Gastroesophageal sphincter (tissue), 4 donors: Measurements from ENCODE around the gene MAP1B. TPM values are rescaled to one million over a fixed set of nuclear protein-coding genes. Genes with fewer than 3 reads are reported as not detected.

ENCODE experiments used
- ATAC-seq: fragments of 150-250 bp; one replicate; pipeline ENCODE4 v1.9.1; 2016; ENCODE audit warnings: mild to moderate bottlenecking, moderate library complexity
- H3K27ac ChIP-seq, 4 donors: fragments of 200-600 bp; sonication (generic) in 3 of 4; 1 replicate in 3 of 4; 2 replicates in 1 of 4; pipeline ENCODE4 v1.5.1; 2016 to 2019
- H3K27me3 ChIP-seq: fragments of 200-600 bp; sonication (generic); one replicate; pipeline ENCODE4 v1.5.1; 2019
- H3K36me3 ChIP-seq, 2 donors: fragments of 200-600 bp; sonication (generic); one replicate each; pipeline ENCODE4 v1.5.1; 2019; ENCODE audit warnings: control low read depth in 1 of 2
- H3K4me1 ChIP-seq, 3 donors: fragments of 200-600 bp; sonication (generic); 1 replicate in 2 of 3; 2 replicates in 1 of 3; pipeline ENCODE4 v1.5.1; 2016 to 2019; ENCODE audit warnings: control low read depth in 2 of 3
- H3K4me3 ChIP-seq, 2 donors: fragments of 200-600 bp; sonication (generic); one replicate each; pipeline ENCODE4 v1.5.1; 2019; ENCODE audit warnings: mild to moderate bottlenecking in 1 of 2, moderate library complexity in 1 of 2
- H3K9me3 ChIP-seq, 3 donors: fragments of 200-600 bp; sonication (generic); one replicate each; pipeline ENCODE4 v1.5.1; 2017 to 2019; ENCODE audit warnings: control low read depth in 2 of 3
- CTCF ChIP-seq, 4 experiments: fragments of 200-600 bp in 2 of 4; fragments of 450-650 bp in 2 of 4; sonication (generic) in 1 of 4; IDR thresholded peaks; one replicate each; pipeline ENCODE4 v1.5.1; 2017 to 2019; ENCODE audit warnings: antibody characterized with exemption in 4 of 4, mild to moderate bottlenecking in 2 of 4, moderate library complexity in 2 of 4
- EP300 ChIP-seq: sonication (generic); formaldehyde crosslinking; IDR thresholded peaks from one replicate; pipeline ENCODE4 v1.6.1; 2017; ENCODE audit warnings: antibody characterized with exemption, mild to moderate bottlenecking
- POLR2A ChIP-seq, 2 donors: fragments of 450-650 bp; IDR thresholded peaks; one replicate each; pipeline ENCODE4 v1.6.1; 2017; ENCODE audit warnings: antibody characterized with exemption in 2 of 2, mild to moderate bottlenecking in 2 of 2, moderate library complexity in 1 of 2
- POLR2AphosphoS5 ChIP-seq: sonication (generic); formaldehyde crosslinking; IDR thresholded peaks from one replicate; pipeline ENCODE4 v1.6.1; 2017; ENCODE audit warnings: antibody characterized with exemption
- WGBS, 2 donors: methylation state at CpG; one replicate each; pipeline ENCODE4 v1.1.5; 2018; ENCODE audit warnings: low coverage in 1 of 2; 5-methylcytosine and 5-hydroxymethylcytosine counted together
- total RNA-seq, 4 donors: library from RNA; depleted of rRNA; stranded (reverse); fragments of >200 nt; gene quantifications; one replicate each; pipeline ENCODE4 v1.1.0, GENCODE V29; 2016

The MAP1B gene
- total RNA-seq, 4 donors from 2014 or later, result 601 to 1,344 (median 738) TPM

- H3K4me1 ChIP-seq, result peaks cover 43 to 88% (median 47%) of the 10 kb centered on the region in 3 donors
These were observed 141.2 kb downstream of the MAP1B start for GRCh38 chr5:72248410-72248981.

GRCh38 chr5:72251386-72251785 is 144.1 kb downstream of the MAP1B start:
- WGBS, 2 donors, result 80 to 100% methylated on average over 1 of the region's 1 CpG
- Histone ChIP-seq H3K36me3 (no peaks in the 10 kb centered on the region), H3K9me3 (no peaks in the 10 kb centered on the region), H3K27ac (peak overlapping the region in 3 of 4 donors; percentile 22 to 47 (median 39)), H3K27me3 (no peaks in the 10 kb centered on the region), H3K4me3 (no peak overlapping the region), H3K4me1 (peaks cover 30 to 77% (median 32%) of the 10 kb centered on the region in 3 donors)
- TF ChIP-seq POLR2AphosphoS5 (no peak), EP300 (no peak), CTCF (IDR thresholded peaks at IDR 0.05) (no peak), POLR2A (IDR thresholded peaks at IDR 0.05) (no peak)
- no peak for ATAC-seq

More at GRCh38 chr5:72248410-72248981, 141.2 kb downstream of the MAP1B start:
- no peaks in the 10 kb centered on the region for H3K9me3 ChIP-seq
- TF ChIP-seq EP300, result no peak
- no peak for TF ChIP-seq CTCF (IDR thresholded peaks at IDR 0.05)
- no peak for TF ChIP-seq POLR2A (IDR thresholded peaks at IDR 0.05)
- TF ChIP-seq POLR2AphosphoS5, result peak; percentile 68
- WGBS, 2 donors, result 14 to 47% methylated on average over 2 of the region's 2 CpGs
- H3K36me3 ChIP-seq, result no peaks in the 10 kb centered on the region
- ATAC-seq, result peak; percentile 65
- no peak overlapping the region for H3K4me3 ChIP-seq
- H3K27me3 ChIP-seq, result no peaks in the 10 kb centered on the region
- H3K27ac ChIP-seq, result peak overlapping the region; percentile 71 to 95 (median 80)

- H3K4me1 ChIP-seq, result peaks cover 25 to 75% (median 27%) of the 10 kb centered on the region in 3 donors
- H3K36me3 ChIP-seq, result no peaks in the 10 kb centered on the region
- H3K27me3 ChIP-seq, result no peaks in the 10 kb centered on the region
- no peak overlapping the region for H3K4me3 ChIP-seq
- ATAC-seq, result no peak
- H3K9me3 ChIP-seq, result no peaks in the 10 kb centered on the region
- TF ChIP-seq POLR2AphosphoS5 (no peak), CTCF (IDR thresholded peaks at IDR 0.05) (no peak), EP300 (no peak)
- H3K27ac ChIP-seq, result peak overlapping the region in 2 of 4 donors; percentile 47
These were observed 144.7 kb downstream of the MAP1B start for GRCh38 chr5:72252008-72252407.

- no peak for TF ChIP-seq POLR2A (IDR thresholded peaks at IDR 0.05)
- TF ChIP-seq POLR2AphosphoS5, result no peak
- TF ChIP-seq EP300, result no peak
- TF ChIP-seq CTCF (IDR thresholded peaks at IDR 0.05), result no peak
- no peaks in the 10 kb centered on the region for H3K27me3 ChIP-seq
- H3K27ac ChIP-seq, result peak overlapping the region in 3 of 4 donors; percentile 29 to 47 (median 47)
- no peak overlapping the region for H3K4me3 ChIP-seq
- no peak for ATAC-seq
- WGBS, 2 donors, result 90 to 94% methylated on average over 5 of the region's 5 CpGs
- H3K36me3 ChIP-seq, result no peaks in the 10 kb centered on the region
- peaks cover 19 to 68% (median 20%) of the 10 kb centered on the region in 3 donors for H3K4me1 ChIP-seq
- H3K9me3 ChIP-seq, result no peaks in the 10 kb centered on the region
These were observed 145.4 kb downstream of the MAP1B start for GRCh38 chr5:72252574-72253155.

- H3K9me3 ChIP-seq, result no peaks in the 10 kb centered on the region
- 93 to 97% methylated on average over 3 of the region's 3 CpGs for whole genome bisulfite sequencing, 2 donors
- H3K27me3 ChIP-seq, result no peaks in the 10 kb centered on the region
- no peak overlapping the region for H3K27ac ChIP-seq
- no peak for ATAC-seq
- no peak overlapping the region for H3K4me3 ChIP-seq
- TF ChIP-seq POLR2AphosphoS5 (no peak), POLR2A (IDR thresholded peaks at IDR 0.05) (no peak), EP300 (no peak), CTCF (IDR thresholded peaks at IDR 0.05) (no peak)
- H3K4me1 ChIP-seq, result peaks cover 4 to 50% (median 12%) of the 10 kb centered on the region in 3 donors
- no peaks in the 10 kb centered on the region for H3K36me3 ChIP-seq
These were observed 148.0 kb downstream of the MAP1B start for GRCh38 chr5:72255237-72255636.
